ENCODE measurements around the gene NFIA.

NFIA gene

GRCh38 chr1:61337037-61337436, 254.7 kb downstream of the NFIA start:
- no peak for DNase-seq (ENCODE audit: extremely low read depth, low read depth)
- TF ChIP-seq CTCF (IDR thresholded peaks at IDR 0.05; ENCODE audit: low read depth, low read length) = no peak; the same call in none of the 2 replicates

- no peak for TF ChIP-seq CTCF (IDR thresholded peaks at IDR 0.05; ENCODE audit: low read depth, low read length)
- no peak for DNase-seq (ENCODE audit: extremely low read depth, low read depth)
These were observed 255.1 kb downstream of the NFIA start for GRCh38 chr1:61337441-61337951.

DNA sequence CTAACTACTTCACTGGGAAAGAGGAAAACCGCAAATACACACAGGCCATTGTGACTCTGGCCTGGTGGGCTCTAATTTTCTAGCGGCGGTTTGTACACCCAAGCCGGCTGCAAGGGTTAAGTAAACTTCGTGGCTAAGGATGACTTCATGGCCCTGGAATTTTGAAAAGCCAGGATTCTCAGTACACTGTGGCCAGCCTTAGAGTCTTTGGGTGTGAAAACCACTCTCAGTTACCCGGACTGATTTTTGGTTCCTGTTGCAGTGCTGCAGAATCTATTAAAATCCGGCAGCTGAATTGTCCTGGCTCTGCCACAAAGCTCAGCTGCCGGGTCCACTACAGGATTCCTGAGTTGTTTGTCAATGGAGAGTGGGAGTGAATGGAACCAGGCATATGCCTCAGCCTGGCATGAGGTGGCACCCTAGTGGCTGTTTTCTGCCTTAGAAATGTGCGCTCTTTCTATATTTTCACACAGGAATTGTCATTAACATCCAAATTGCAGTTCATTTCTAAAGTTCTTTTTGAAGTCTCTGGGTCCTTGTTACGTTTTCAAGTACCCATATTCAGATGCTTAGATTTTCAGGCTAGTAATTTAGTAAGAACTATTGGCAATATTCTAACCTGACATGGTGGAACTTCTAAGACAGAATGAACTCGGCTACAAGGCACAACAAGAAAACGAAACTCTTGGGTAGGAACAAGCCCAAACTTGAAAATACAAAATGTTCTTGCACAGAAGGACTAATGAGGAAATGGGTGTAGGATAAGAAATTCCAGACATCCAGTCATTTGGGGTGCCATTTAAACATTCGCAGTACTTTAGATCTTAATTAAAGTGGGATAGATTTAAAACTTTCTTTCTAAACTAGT, 255.9 kb downstream of the NFIA start:
- TF ChIP-seq CTCF (IDR thresholded peaks at IDR 0.05; ENCODE audit: low read depth, low read length) = peak; percentile 75
- DNase-seq (ENCODE audit: extremely low read depth, low read depth) = peak; percentile 62

DNA sequence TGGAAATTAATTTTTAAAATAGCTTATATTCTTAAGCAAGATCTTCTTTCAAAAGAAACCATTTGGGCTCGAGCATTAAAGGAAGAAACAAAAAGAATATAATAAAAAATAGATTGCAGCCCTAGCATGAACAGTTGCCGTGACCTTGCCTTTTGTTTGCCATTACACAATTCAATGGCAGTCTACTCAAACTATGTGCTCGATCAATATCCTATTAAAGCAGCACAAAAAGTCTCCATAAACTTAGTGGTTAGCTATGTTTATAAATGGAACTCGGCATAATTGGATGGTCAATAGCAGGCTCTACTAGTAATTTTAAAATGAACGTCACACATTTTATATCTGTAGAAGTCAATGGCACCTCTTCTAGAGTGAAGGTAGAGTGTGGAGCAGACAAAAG, 256.5 kb downstream of the NFIA start:
- TF ChIP-seq CTCF (IDR thresholded peaks at IDR 0.05; ENCODE audit: low read depth, low read length) = no peak
- DNase-seq (ENCODE audit: extremely low read depth, low read depth) = no peak

DNA sequence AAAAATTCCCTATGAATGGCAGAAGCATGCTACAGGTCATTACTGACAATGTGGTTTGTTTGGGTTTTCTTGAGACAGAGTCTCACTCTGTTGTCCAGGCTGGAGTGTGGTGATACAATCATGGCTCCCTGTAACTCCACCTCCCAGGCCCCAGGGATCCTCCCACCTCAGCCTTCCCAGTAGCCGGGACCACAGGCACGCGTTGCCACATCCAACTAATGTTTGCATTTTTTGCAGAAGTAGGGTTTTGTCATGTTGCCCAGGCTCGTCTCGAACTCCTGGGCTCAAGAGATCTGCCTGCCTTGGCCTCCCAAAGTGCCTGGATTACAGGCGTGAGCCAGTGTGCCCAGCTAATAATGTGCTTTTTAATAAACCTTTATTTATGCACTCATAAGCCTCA, 259.1 kb downstream of the NFIA start:
- no peak for TF ChIP-seq CTCF (IDR thresholded peaks at IDR 0.05; ENCODE audit: low read depth, low read length)
- DNase-seq (ENCODE audit: extremely low read depth, low read depth) = no peak

DNA sequence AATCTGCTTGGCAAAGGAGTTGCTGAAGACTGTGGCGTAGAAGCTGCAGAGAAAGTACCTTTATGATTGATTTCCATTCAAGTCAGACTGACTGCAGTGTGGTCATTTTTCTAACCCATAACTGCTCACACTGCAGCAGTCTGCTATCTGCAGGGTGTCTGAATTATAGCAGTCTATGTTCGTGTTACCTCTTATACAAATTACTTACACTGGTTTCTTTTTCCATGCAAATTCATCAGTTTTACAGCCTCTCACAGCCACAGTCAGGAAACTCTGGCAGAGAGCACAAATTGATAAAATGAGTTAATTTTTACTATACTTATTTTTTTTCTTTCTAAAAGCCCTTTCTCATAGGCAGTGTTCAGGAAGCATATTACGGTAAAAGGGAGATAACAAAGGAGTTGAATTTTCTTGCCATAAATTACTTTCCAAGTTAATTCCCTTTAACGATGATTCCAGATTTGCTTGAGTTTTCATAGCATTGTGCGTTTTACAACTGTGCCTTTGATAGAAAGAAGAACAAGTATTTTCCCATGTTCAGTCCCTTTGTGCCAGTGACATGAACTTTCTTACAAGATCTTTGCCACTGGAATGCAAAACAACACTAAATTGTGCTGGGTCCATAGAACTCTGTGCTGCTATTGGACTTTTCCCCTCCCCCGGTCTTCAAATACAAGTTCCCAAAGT, 261.5 kb downstream of the NFIA start:
- TF ChIP-seq CTCF (IDR thresholded peaks at IDR 0.05; ENCODE audit: low read depth, low read length) = no peak
- no peak for DNase-seq (ENCODE audit: extremely low read depth, low read depth)

DNA sequence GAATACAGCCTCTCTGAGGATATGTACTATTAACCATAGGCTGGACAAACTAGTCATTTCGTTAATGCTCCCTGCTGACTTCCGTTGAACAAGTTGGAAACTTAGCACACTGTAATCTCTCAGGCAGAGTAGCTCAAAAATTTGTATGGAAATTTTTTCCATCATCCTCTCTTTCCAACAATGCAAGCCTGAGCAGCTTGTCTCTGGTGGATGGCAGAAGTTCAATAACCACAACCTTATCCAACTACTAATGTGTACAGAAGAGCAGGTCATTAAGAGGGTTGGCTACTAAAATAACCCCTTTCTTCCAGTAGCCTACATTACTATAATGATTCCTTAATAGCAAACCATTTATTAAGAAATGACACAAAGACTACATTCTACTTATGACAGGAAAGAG, 262.3 kb downstream of the NFIA start:
- no peak for DNase-seq (ENCODE audit: extremely low read depth, low read depth)
- TF ChIP-seq CTCF (IDR thresholded peaks at IDR 0.05; ENCODE audit: low read depth, low read length) = no peak

Measured in AG09319 (cell line).